OCI-LY3 (cell line): ENCODE data around the gene ZDHHC13.

Experiments
- H2AFZ ChIP-seq: fragments of 200-600, 300-600 bp; shearing (Covaris generic); 2 replicates; pipeline ENCODE4 v1.6.0; 2014; ENCODE audit warnings: antibody characterized with exemption, low read depth, low read length
- H3K27ac ChIP-seq: fragments of 200-600, 300-600 bp; sonication (generic); 2 replicates; pipeline ENCODE4 v1.5.1; 2014; ENCODE audit warnings: mild to moderate bottlenecking, low read length, moderate library complexity, mixed read lengths
- H3K27me3 ChIP-seq: fragments of 200-600, 300-600 bp; sonication (generic); 2 replicates; pipeline ENCODE4 v1.6.1; 2014; ENCODE audit warnings: low read depth, low read length, mixed read lengths
- H3K36me3 ChIP-seq: fragments of 200-600, 300-600 bp; sonication (generic); replicated peaks from 2 replicates; pipeline ENCODE3; 2014; ENCODE audit warnings: low read depth, low read length, mixed read lengths
- H3K4me1 ChIP-seq: fragments of 300-600, 200-600 bp; sonication (generic); 2 replicates; pipeline ENCODE4 v1.6.1; 2014; ENCODE audit warnings: low read length, mixed read lengths
- H3K4me2 ChIP-seq: fragments of 200-600, 300-600 bp; sonication (generic); 2 replicates; pipeline ENCODE4 v1.6.1; 2014; ENCODE audit warnings: low read length, mixed read lengths
- H3K4me3 ChIP-seq: fragments of 300-600, 200-600 bp; sonication (generic); 2 replicates; pipeline ENCODE4 v1.5.1; 2014; ENCODE audit warnings: antibody characterized with exemption, mild to moderate bottlenecking, low read length, moderate library complexity
- H3K79me2 ChIP-seq: fragments of 300-600, 200-600 bp; shearing (Covaris generic); 2 replicates; pipeline ENCODE4 v1.6.1; 2014; ENCODE audit warnings: mild to moderate bottlenecking, low read length, mixed read lengths
- H3K9ac ChIP-seq: fragments of 300-600, 200-600 bp; shearing (Covaris generic); 2 replicates; pipeline ENCODE4 v1.6.0; 2014; ENCODE audit warnings: mild to moderate bottlenecking, low read length, moderate library complexity
- H3K9me3 ChIP-seq: fragments of 200-600, 300-600 bp; shearing (Covaris generic); 2 replicates; pipeline ENCODE4 v1.6.1; 2014; ENCODE audit warnings: low read length, mixed read lengths; ENCODE audit not compliant: insufficient read depth
- H4K20me1 ChIP-seq: fragments of 200-600, 300-600 bp; sonication (generic); 2 replicates; pipeline ENCODE4 v1.6.1; 2016; ENCODE audit warnings: low read length, mixed read lengths; ENCODE audit not compliant: insufficient read depth
- EZH2phosphoT487 ChIP-seq: fragments of 200-600 bp; shearing (Covaris generic); IDR thresholded peaks from 2 replicates; pipeline ENCODE4 v1.6.1; 2018; ENCODE audit warnings: antibody characterized with exemption, mixed run types, low read depth
- TF ChIP-seq, protein P1 (sequence below): fragments of 200-600, 300-600 bp; sonication (generic); IDR thresholded peaks from 2 replicates; pipeline ENCODE4 v1.5.1; 2014; ENCODE audit warnings: antibody characterized with exemption, low read length, low read depth

ZDHHC13 gene

DNA sequence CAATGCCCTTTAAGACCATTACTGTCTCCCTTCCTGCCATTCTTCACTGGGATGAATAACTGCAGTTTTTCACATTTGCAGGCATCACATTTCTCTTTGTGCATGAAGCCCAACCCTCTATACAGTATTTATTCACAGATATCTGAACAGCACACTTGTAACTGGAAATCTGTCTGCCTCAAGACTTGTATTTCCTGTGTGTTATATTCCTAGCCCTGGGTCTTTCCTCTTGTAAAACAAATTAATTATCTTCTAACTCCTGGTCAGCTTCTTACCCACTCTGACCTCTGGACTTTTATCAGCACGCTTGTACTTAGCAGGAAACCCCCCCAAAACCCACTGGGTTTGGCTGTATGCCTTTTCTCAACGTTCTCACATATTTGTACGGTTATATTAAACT, 82.8 kb downstream of the ZDHHC13 start:
- Histone ChIP-seq H3K36me3 (no peaks in the 10 kb centered on the region), H2AFZ (no peak overlapping the region), H3K4me2 (no peak overlapping the region), H3K4me3 (no peak overlapping the region), H3K4me1 (no peaks in the 10 kb centered on the region), H3K79me2 (no peaks in the 10 kb centered on the region), H4K20me1 (no peaks in the 10 kb centered on the region), H3K27ac (no peak overlapping the region), H3K27me3 (no peaks in the 10 kb centered on the region; the same call in 1 of the 2 replicates), H3K9ac (no peak overlapping the region), H3K9me3 (no peaks in the 10 kb centered on the region)
- no peak for TF ChIP-seq EZH2phosphoT487
- TF ChIP-seq, protein P1, sequence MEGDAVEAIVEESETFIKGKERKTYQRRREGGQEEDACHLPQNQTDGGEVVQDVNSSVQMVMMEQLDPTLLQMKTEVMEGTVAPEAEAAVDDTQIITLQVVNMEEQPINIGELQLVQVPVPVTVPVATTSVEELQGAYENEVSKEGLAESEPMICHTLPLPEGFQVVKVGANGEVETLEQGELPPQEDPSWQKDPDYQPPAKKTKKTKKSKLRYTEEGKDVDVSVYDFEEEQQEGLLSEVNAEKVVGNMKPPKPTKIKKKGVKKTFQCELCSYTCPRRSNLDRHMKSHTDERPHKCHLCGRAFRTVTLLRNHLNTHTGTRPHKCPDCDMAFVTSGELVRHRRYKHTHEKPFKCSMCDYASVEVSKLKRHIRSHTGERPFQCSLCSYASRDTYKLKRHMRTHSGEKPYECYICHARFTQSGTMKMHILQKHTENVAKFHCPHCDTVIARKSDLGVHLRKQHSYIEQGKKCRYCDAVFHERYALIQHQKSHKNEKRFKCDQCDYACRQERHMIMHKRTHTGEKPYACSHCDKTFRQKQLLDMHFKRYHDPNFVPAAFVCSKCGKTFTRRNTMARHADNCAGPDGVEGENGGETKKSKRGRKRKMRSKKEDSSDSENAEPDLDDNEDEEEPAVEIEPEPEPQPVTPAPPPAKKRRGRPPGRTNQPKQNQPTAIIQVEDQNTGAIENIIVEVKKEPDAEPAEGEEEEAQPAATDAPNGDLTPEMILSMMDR = no peak

DNA sequence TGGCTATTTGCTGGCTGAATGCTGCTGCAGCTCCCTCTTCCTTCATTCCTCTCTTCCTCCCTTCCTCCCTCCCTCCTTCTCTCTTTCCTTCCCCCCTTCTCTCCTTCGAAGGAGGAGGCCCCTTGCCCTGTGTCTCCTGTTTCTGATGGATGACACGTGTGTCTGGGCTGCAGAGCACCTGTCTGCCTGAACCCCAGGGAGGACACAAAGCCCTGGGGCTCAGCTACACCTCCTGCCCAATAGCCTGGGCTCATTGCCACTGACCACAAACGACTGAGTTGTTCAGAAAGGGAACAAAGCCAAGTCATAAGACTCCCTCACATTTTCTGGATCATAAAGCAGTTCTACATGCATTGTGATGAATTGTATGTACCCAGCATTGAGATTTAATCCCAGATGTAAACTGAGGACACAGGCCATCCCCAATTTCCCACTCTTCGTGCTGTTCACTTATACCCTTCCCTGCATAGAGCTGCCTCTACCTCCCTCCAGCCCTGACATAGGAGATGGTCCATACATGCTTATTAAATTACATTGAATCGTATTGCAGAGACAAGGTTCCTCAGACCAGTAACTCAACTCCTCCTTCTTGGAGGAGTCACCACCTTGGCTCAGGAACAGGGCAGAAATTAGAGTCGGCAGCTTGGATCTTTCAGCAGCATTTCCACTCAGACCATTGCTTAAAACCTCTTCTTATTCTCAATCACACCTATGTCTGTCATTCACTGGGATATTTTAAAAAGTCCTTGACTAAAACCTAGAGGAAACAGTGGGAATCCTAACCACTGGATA, 83.6 kb downstream of the ZDHHC13 start:
- Histone ChIP-seq H3K9me3 (no peaks in the 10 kb centered on the region), H3K4me3 (no peak overlapping the region), H4K20me1 (no peaks in the 10 kb centered on the region), H3K27ac (no peak overlapping the region), H3K36me3 (no peaks in the 10 kb centered on the region), H2AFZ (no peak overlapping the region), H3K27me3 (no peaks in the 10 kb centered on the region; the same call in 1 of the 2 replicates), H3K4me1 (no peaks in the 10 kb centered on the region), H3K4me2 (no peak overlapping the region), H3K9ac (no peak overlapping the region), H3K79me2 (no peaks in the 10 kb centered on the region)
- no peak for TF ChIP-seq EZH2phosphoT487
- TF ChIP-seq, protein P1 = no peak

DNA sequence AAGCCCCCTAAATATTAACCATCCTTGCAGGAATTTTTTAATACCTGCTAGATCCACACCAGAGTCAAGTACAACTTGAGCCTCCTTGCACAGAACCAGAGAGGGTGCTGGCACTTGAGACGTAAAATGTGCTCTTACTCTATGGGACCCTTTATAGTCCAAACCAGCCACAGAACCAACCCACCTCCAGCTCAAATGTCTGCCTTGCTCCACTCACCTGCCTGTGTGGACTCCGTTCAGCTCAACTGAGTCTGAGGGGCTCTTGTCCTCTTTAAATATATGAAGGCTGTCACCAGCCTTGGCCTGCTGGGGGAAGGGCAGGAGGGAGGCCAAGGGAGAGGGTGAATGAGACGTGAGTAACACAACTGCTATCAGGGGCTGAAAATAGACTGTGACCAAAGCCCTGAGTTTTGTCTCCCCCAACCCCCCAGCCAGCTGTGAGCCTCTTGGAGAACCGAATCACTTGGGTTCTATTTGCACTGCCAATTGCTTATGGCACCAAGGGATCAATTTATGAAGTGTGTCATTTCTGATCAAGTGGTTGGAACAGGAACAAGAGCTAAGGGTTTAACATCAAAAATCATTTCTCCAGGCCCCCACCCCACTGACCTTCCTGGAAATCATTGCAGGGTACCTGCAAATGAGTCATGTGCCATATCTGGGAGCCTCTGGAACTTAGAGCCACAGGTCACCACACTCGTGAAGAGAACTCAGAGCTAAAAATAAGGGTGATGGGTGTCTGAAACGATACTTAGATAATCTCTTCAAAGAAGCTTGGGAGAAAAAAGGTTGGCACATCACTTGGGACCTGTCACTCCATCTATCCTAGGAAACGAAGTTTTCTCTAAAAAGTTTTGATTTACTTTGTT, 85.0 kb downstream of the ZDHHC13 start, which contains the start of gene CSRP3:
Gene CSRP3, minus strand, starts transcription at position 247 of the 869 bp plus-strand sequence. CDS start 9,535 bp downstream, outside the sequence.
- no peaks in the 10 kb centered on the region for H3K36me3 ChIP-seq
- no peaks in the 10 kb centered on the region for H3K79me2 ChIP-seq
- TF ChIP-seq EZH2phosphoT487 = no peak
- TF ChIP-seq, protein P1 = no peak
- H3K9me3 ChIP-seq = no peaks in the 10 kb centered on the region
- no peak within 1 kb of the TSS for H3K4me3 ChIP-seq
- no peaks in the 10 kb centered on the region for H4K20me1 ChIP-seq
- H2AFZ ChIP-seq = no peak within 1 kb of the TSS
- no peak within 1 kb of the TSS for H3K4me2 ChIP-seq
- H3K9ac ChIP-seq = no peak within 1 kb of the TSS
- H3K4me1 ChIP-seq = no peaks in the 10 kb centered on the region
- peaks cover 6% of the 10 kb centered on the region; the same call in 1 of the 2 replicates for H3K27me3 ChIP-seq
- H3K27ac ChIP-seq = no peak within 1 kb of the TSS

DNA sequence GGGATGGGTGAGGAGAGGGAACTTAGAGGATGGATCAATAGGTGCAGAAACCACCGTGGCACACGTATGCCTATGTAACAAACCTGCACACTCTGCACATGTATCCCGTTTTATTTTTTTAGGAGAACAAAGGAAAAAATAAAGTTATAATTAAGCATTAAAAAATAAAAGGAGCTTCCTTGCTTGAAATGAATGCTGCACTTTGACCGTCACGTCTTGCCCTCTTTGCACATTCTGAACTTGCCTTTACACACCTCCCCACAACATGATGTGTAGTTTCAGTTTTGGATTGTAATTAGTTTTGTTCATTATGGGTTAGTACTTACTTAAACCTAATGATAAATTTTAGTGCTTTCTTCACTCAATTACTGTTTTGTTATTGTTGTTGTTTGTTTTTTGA, 87.9 kb downstream of the ZDHHC13 start:
- Histone ChIP-seq H3K9ac (no peak overlapping the region), H3K9me3 (no peaks in the 10 kb centered on the region), H3K27ac (no peak overlapping the region), H4K20me1 (no peaks in the 10 kb centered on the region), H3K4me1 (no peaks in the 10 kb centered on the region), H2AFZ (no peak overlapping the region), H3K4me3 (no peak overlapping the region), H3K27me3 (peaks cover 31% of the 10 kb centered on the region), H3K36me3 (no peaks in the 10 kb centered on the region), H3K4me2 (no peak overlapping the region), H3K79me2 (no peaks in the 10 kb centered on the region)
- no peak for TF ChIP-seq EZH2phosphoT487
